SW480 (cell line): ENCODE results near the gene POU6F1.

ENCODE experiments used
- DNase-seq: peaks from one replicate; pipeline ENCODE4 v3.0.0-alpha.2; 2016; ENCODE audit warnings: low spot score

POU6F1 gene

GRCh38 chr12:51162217-51162616 is 55.6 kb downstream of the POU6F1 start:
- DNase-seq, result no peak

DNA sequence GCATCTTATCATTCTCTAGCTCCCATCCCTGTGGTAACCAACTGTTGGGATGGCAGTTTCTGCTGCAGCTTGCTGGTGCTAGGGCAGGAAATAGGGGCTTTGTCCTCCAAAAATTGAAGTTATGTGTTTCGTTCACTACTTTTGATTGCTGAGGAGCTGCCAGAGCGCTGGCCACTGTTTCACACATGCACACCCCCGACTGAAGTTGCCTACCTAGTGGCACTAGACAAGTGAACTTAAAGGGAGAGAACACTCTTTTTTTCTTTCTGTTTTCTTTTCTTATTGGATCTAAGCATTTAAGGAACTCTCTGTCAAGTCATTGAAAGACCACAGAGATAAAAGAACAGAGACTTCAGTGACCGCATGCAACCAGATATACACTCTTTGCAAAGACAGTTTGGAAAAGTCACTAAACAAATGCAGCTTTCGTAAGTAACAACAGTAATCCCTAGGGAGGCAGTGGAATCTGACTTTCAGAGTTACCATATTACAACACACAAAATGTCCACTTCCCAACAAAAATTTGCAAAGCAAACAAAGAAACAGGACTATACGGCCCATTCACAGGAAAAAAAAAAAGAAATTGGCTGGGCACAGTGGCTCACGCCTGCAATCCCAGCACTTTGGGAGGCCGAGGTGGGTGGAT is 56.9 kb downstream of the POU6F1 start:
- no peak for DNase-seq

GRCh38 chr12:51156245-51156765 is 61.6 kb downstream of the POU6F1 start:
- DNase-seq, result no peak

DNA sequence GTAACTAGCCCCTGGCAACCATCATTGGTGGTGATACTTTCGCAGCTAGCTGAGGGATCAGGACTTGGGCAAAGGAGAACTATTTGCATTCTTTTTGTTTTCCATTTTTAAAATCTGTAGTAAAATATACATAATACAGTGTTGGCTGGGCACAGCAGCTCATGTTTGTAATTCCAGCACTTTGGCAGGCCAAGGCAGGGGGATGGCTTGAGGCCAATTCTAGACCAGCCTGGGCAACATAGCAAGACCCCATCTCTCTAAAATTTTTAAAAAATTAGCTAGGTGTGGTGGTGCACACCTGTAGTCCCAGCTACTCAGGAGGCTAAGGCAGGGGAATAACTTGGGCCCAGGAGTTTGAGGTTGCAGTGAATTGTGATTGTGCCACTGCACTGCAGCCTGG is 64.9 kb downstream of the POU6F1 start:
- DNase-seq, result no peak

DNA sequence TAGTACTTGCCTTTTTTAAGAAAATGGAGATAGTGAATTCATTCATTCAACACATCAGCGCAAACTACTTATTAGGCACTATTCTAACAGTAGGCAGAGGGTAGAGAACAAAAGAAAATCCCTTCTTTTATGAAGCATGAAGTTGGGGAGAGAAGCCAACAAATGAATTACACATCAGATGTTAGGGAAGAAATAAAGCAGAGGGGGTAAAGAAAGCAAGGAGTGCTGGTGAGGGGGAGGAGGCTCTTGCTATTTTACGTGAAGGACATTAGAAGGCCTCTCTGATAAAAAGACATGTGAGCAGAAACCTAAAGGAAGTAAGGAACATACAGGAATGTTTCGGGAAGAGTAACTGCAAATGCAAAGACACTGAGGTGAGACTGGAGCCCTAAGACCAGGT is 67.1 kb downstream of the POU6F1 start:
- no peak for DNase-seq

DNA sequence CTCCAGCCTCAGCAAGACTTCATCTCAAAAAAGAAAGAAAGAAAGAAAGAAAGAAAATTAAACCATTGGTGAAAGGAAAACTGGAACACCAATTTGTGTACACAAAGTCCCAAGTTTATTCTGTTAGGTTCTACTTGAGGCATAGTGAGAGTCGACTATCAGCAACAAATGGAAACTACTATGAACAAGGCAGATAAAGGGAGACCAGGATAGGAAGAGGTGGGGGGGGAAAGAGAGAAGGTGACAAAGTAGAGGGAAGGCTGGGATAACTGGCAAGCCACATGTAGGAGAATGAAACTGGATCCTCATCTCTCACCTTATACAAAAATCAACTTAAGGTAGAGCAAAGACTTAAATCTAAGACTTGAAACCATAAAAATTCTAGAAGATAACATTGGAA is 70.6 kb downstream of the POU6F1 start:
- no peak for DNase-seq

DNA sequence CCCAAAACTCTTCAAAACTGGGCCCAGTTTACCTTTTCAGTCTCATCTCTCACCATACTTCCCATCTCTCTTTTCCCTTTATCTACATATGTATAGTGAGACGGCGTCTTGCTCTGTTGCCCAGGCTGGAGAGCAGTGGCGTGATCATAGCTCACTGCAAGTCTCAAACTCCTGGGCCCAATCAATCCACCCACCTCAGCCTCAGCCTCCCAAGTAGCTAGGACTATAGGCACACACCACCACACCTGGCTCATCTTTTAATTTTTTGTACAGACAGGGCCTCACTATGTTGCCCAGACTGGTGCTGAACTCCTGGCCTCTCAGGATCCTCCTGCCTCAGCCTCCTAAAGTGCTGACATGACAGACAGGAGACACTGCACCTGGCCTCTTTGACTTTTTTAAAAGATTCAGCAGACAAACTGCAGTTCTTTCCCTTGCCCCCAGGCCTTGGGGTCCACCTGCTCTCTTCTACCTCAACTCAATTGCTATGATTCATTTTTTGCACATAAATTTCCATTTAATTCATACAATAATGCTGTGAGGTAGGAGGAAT is 78.5 kb downstream of the POU6F1 start:
- DNase-seq, result no peak
